PC-3 (cell line): Measurements from ENCODE around the gene TAPT1. TPM values are rescaled to one million over a fixed set of nuclear protein-coding genes. Genes with fewer than 3 reads are reported as not detected.

Experiments used
- ATAC-seq: fragments of 200-7000 bp; cut with Tn5 transposase; 2 replicates; pipeline ENCODE4 v1.9.1; 2020; ENCODE audit warnings: mild to moderate bottlenecking, moderate library complexity
- BruUV-seq: library from RNA; stranded (reverse); fragments of 400-500 nt; replicated peaks from 2 replicates; lab custom pipeline; 2021; lab: Mats Ljungman, UMichigan
- CTCF ChIA-PET: fragments of 300-600 bp; sonication (Branson Sonifier 250); formaldehyde crosslinking; loops from one replicate; lab custom pipeline; 2022; ENCODE audit warnings: antibody characterized with exemption; lab: Charles Lee
- POLR2A ChIA-PET: fragments of 300-600 bp; sonication (Branson Sonifier 250); formaldehyde crosslinking; loops from one replicate; lab custom pipeline; 2022; ENCODE audit warnings: antibody characterized with exemption; ENCODE audit not compliant: unreplicated experiment; lab: Charles Lee
- DNase-seq: peaks from one replicate; pipeline ENCODE4 v3.0.0-alpha.2; 2015
- H2AFZ ChIP-seq: fragments of 300-600 bp; sonication (generic); 2 replicates; pipeline ENCODE4 v1.6.0; 2016; ENCODE audit warnings: antibody characterized with exemption, low read length
- H3F3A ChIP-seq: fragments of 300-600 bp; sonication (generic); one replicate; pipeline ENCODE4 v1.6.0; 2017; ENCODE audit warnings: antibody characterized with exemption, low read length, control low read depth, mild to moderate bottlenecking; ENCODE audit not compliant: unreplicated experiment
- H3K27ac ChIP-seq: fragments of 300-600 bp; sonication (generic); 2 replicates; pipeline ENCODE4 v1.5.1; 2016; ENCODE audit warnings: mild to moderate bottlenecking, low read length
- H3K27me3 ChIP-seq: fragments of 300-600 bp; sonication (generic); 2 replicates; pipeline ENCODE4 v1.6.1; 2016; ENCODE audit warnings: low read length, mixed read lengths
- H3K36me3 ChIP-seq: fragments of 300-600 bp; sonication (generic); 2 replicates; pipeline ENCODE4 v1.6.1; 2016; ENCODE audit warnings: low read depth, mixed run types, low read length, mixed read lengths
- H3K4me1 ChIP-seq: fragments of 300-600 bp; sonication (generic); 2 replicates; pipeline ENCODE4 v1.5.1; 2016; ENCODE audit warnings: low read length; ENCODE audit not compliant: insufficient read depth
- H3K4me2 ChIP-seq: fragments of 300-600 bp; sonication (generic); 2 replicates; pipeline ENCODE4 v1.6.0; 2016; ENCODE audit warnings: low read length
- H3K4me3 ChIP-seq: fragments of 300-600 bp; sonication (generic); 2 replicates; pipeline ENCODE4 v1.5.1; 2016; ENCODE audit warnings: mild to moderate bottlenecking, low read length, mixed read lengths
- H3K79me2 ChIP-seq: fragments of 300-600 bp; sonication (generic); 2 replicates; pipeline ENCODE4 v1.6.1; 2017; ENCODE audit warnings: low read length, mixed read lengths
- H3K9ac ChIP-seq: fragments of 300-600 bp; sonication (generic); 2 replicates; pipeline ENCODE4 v1.6.0; 2016; ENCODE audit warnings: mild to moderate bottlenecking, low read length
- H3K9me2 ChIP-seq: fragments of 300-600 bp; sonication (generic); replicated peaks from 2 replicates; pipeline ENCODE4 v1.6.1; 2016; ENCODE audit warnings: mixed run types, low read length, mixed read lengths
- H3K9me3 ChIP-seq: fragments of 300-600 bp; sonication (generic); 2 replicates; pipeline ENCODE4 v1.6.1; 2016; ENCODE audit warnings: low read length, mixed read lengths
- H4K20me1 ChIP-seq: fragments of 300-600 bp; sonication (generic); 2 replicates; pipeline ENCODE4 v1.6.1; 2016; ENCODE audit warnings: low read length, mixed read lengths
- CTCF ChIP-seq: fragments of 300-600 bp; sonication (generic); conservative IDR thresholded peaks from 2 replicates; pipeline ENCODE4 v1.5.1; 2017; ENCODE audit warnings: antibody characterized with exemption, low read depth, mild to moderate bottlenecking, low read length
- EZH2 ChIP-seq: fragments of 300-600 bp; sonication (generic); IDR thresholded peaks from one replicate; pipeline ENCODE4 v1.6.1; 2017; ENCODE audit warnings: antibody characterized with exemption, mild to moderate bottlenecking, low read length; ENCODE audit not compliant: unreplicated experiment
- EZH2phosphoT487 ChIP-seq: fragments of 300-600 bp; sonication (generic); IDR thresholded peaks from 2 replicates; pipeline ENCODE4 v1.6.1; 2018; ENCODE audit warnings: mild to moderate bottlenecking, antibody characterized with exemption, low read length, borderline replicate concordance
- intact Hi-C: fragments of 100-400 bp; cut with micrococcal nuclease; formaldehyde crosslinking; loops from 2 replicates; pipeline ENCODE4 v1.9.0; 2023
- total RNA-seq: library from RNA; depleted of rRNA; stranded (reverse); fragments of >200 nt; gene quantifications from 2 replicates; pipeline ENCODE4 v1.2.3, GENCODE V29; 2014

TAPT1 gene
- total RNA-seq, 1 experiment from 2014 or later = 8.7 TPM

GRCh38 chr4:16136311-16136710 lies 90.0 kb downstream of the TAPT1 start:
- Histone ChIP-seq H3K9me3 (no peaks in the 10 kb centered on the region), H2AFZ (no peak overlapping the region), H3K4me3 (no peak overlapping the region), H3F3A (no peaks in the 10 kb centered on the region), H3K9me2 (no peaks in the 10 kb centered on the region), H3K79me2 (no peaks in the 10 kb centered on the region), H3K4me2 (no peak overlapping the region), H3K27ac (no peak overlapping the region), H3K27me3 (no peaks in the 10 kb centered on the region), H3K9ac (no peak overlapping the region), H4K20me1 (no peaks in the 10 kb centered on the region), H3K36me3 (no peaks in the 10 kb centered on the region), H3K4me1 (peaks cover 13% of the 10 kb centered on the region)
- ATAC-seq (no peak), DNase-seq (no peak)
- ChIA-PET POLR2A (no interaction called here), CTCF (no interaction called here)
- TF ChIP-seq EZH2phosphoT487 = no peak
- TF ChIP-seq EZH2 = no peak
- no peak for TF ChIP-seq CTCF
- no TSS peak for BruUV-seq
- intact Hi-C loops = no loop called here

- H2AFZ ChIP-seq = no peak overlapping the region
- H3K9me3 ChIP-seq = no peaks in the 10 kb centered on the region
- ChIA-PET CTCF (no interaction called here), POLR2A (no interaction called here)
- H3K4me3 ChIP-seq = no peak overlapping the region
- H3K27ac ChIP-seq = no peak overlapping the region
- H3K9me2 ChIP-seq = no peaks in the 10 kb centered on the region
- no peaks in the 10 kb centered on the region for H3K36me3 ChIP-seq
- DNase-seq (no peak), ATAC-seq (no peak)
- H4K20me1 ChIP-seq = no peaks in the 10 kb centered on the region
- no peaks in the 10 kb centered on the region for H3K27me3 ChIP-seq
- intact Hi-C loops = no loop called here
- no TSS peak for BruUV-seq
- H3K9ac ChIP-seq = no peak overlapping the region
- H3K4me2 ChIP-seq = no peak overlapping the region
- H3F3A ChIP-seq = no peaks in the 10 kb centered on the region
- no peaks in the 10 kb centered on the region for H3K4me1 ChIP-seq
- H3K79me2 ChIP-seq = no peaks in the 10 kb centered on the region
- TF ChIP-seq EZH2 (no peak), EZH2phosphoT487 (no peak), CTCF (no peak)
Measured at GRCh38 chr4:16133406-16133805, 92.9 kb downstream of the TAPT1 start.

- Histone ChIP-seq H3F3A (no peaks in the 10 kb centered on the region), H2AFZ (no peak overlapping the region), H3K4me2 (no peak overlapping the region), H3K36me3 (no peaks in the 10 kb centered on the region), H3K4me3 (no peak overlapping the region), H3K9me2 (no peaks in the 10 kb centered on the region), H3K9ac (no peak overlapping the region), H3K4me1 (no peaks in the 10 kb centered on the region), H3K79me2 (no peaks in the 10 kb centered on the region), H3K27me3 (no peaks in the 10 kb centered on the region), H3K9me3 (no peaks in the 10 kb centered on the region), H4K20me1 (no peaks in the 10 kb centered on the region), H3K27ac (no peak overlapping the region)
- no TSS peak for BruUV-seq
- DNase-seq = no peak
- intact Hi-C loops = no loop called here
- POLR2A ChIA-PET = no interaction called here
- CTCF ChIA-PET = no interaction called here
- no peak for TF ChIP-seq CTCF
- no peak for TF ChIP-seq EZH2
- no peak for TF ChIP-seq EZH2phosphoT487
- ATAC-seq = no peak
Measured at GRCh38 chr4:16131293-16131692, 95.0 kb downstream of the TAPT1 start.
